BE2C (cell line): ENCODE data around the gene SLC27A1.
"Not testable (repeated sequence)": the region's sequence is repeated elsewhere in the genome, so short reads cannot be mapped to it uniquely, and the experiment has no call there.

Experiments used
- DNase-seq: peaks from one replicate; pipeline ENCODE4 v3.0.0-alpha.2; 2020
- H3K27me3 ChIP-seq: fragments of 250-450 bp; sonication (Bioruptor Pico); 2 replicates; pipeline ENCODE4 v1.5.1; 2020; ENCODE audit warnings: mild to moderate bottlenecking
- H3K36me3 ChIP-seq: fragments of 250-450 bp; sonication (Bioruptor Pico); 2 replicates; pipeline ENCODE4 v1.5.1; 2020; ENCODE audit warnings: mild to moderate bottlenecking
- H3K4me1 ChIP-seq: fragments of 250-450 bp; sonication (Bioruptor Pico); 2 replicates; pipeline ENCODE4 v1.5.1; 2020
- H3K4me3 ChIP-seq: 2 replicates; pipeline ENCODE4 v1.5.1; 2011; ENCODE audit warnings: low read depth, low read length
- H3K9me3 ChIP-seq: fragments of 250-450 bp; sonication (Bioruptor Pico); 2 replicates; pipeline ENCODE4 v1.5.1; 2020
- CTCF ChIP-seq: IDR thresholded peaks from 2 replicates; pipeline ENCODE4 v1.5.1; 2012; ENCODE audit warnings: mild to moderate bottlenecking, low read depth, low read length

SLC27A1 gene

DNA sequence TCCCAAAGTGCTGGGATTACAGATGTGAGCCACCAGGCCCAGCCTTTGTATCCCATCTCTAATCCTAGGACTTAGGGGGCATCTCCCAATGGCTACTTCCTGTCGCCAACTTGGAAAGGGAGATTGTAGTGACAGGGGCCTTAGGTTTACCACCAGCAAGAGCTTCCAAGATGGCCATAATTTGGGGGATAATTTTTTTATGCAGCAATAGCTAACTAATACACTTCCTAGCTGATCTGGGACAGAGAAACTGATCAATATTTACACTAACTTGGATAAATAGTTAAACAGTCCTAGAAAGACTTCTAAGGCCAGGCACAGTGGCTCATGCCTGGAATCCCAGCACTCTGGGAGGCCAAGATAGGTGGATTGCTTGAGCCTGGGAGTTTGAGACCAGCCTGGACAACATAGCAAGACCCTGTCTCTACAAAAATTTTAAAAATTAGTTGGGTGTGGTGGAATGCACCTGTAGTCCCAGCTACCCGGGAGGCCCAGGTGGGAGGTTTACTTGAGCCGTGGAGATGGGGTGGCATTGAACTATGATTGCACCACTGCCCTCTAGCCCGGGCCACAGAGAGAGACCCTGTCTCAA is 79.8 kb downstream of the SLC27A1 start:
- H3K9me3 ChIP-seq: no peaks in the 10 kb centered on the region
- TF ChIP-seq CTCF: no peak
- H3K36me3 ChIP-seq: no peaks in the 10 kb centered on the region
- H3K4me1 ChIP-seq: no peaks in the 10 kb centered on the region
- no peaks in the 10 kb centered on the region for H3K27me3 ChIP-seq
- no peak overlapping the region for H3K4me3 ChIP-seq
- DNase-seq: no peak

DNA sequence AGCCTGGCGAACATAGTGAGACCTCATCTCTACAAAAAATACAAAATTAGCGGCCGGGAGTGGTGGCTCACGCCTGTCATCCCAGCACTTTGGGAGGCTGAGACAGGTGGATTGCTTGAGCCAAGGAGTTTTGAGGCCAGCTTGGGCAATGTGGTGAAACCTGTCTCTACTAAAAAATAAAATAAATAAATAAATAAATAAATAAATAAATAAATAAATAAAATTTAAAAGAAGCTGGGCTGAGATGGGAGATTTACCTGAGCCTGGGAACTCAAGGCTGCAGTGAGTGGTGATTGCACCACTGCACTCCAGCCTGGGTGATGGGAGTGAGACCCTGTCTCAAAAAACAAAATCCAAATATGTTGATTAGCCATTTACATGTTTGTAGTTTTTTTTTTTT is 82.4 kb downstream of the SLC27A1 start:
- H3K9me3 ChIP-seq, H3K4me3 ChIP-seq, H3K27me3 ChIP-seq, H3K36me3 ChIP-seq, H3K4me1 ChIP-seq, DNase-seq: not testable (repeated sequence)

- H3K36me3 ChIP-seq: no peaks in the 10 kb centered on the region; the same call in 1 of the 2 replicates
- H3K27me3 ChIP-seq: no peaks in the 10 kb centered on the region
- no peak for TF ChIP-seq CTCF
- peak; percentile 54 for DNase-seq
- no peak overlapping the region for H3K4me3 ChIP-seq
- no peaks in the 10 kb centered on the region for H3K4me1 ChIP-seq
- no peaks in the 10 kb centered on the region for H3K9me3 ChIP-seq
Measured at GRCh38 chr19:17553256-17553655, 82.9 kb downstream of the SLC27A1 start.

GRCh38 chr19:17554968-17555479 is 84.7 kb downstream of the SLC27A1 start:
- TF ChIP-seq CTCF: no peak
- Histone ChIP-seq H3K27me3 (no peaks in the 10 kb centered on the region), H3K9me3 (no peaks in the 10 kb centered on the region), H3K4me3 (peak overlapping the region; percentile 86), H3K4me1 (no peaks in the 10 kb centered on the region), H3K36me3 (peaks cover 6% of the 10 kb centered on the region)
- DNase-seq: no peak

DNA sequence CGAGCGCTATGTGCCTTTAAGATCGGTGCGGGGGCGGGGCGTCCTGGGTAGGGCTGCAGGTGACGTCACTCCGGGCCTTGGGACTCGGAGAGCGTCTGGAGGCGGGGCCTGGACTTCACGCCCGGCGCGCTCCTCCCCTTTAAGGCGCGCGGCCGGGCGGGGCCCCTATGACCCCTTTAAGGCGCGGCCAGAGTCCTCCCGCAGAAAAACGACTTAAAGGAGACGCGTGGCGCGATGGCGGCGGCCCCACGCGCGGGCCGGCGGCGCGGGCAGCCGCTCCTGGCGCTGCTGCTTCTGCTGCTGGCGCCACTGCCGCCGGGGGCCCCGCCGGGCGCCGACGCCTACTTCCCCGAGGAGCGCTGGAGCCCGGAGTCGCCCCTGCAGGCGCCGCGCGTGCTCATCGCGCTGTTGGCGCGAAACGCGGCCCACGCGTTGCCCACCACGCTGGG is 85.2 kb downstream of the SLC27A1 start, which contains the start of gene COLGALT1:
Gene COLGALT1 (plus strand): TSS at position 170 of the 449 bp plus-strand sequence. CDS start 65 bp downstream, at position 235.
- H3K4me1 ChIP-seq: no peaks in the 10 kb centered on the region
- no peaks in the 10 kb centered on the region for H3K27me3 ChIP-seq
- H3K9me3 ChIP-seq: no peaks in the 10 kb centered on the region
- DNase-seq: peak; percentile 98
- H3K4me3 ChIP-seq: peak within 1 kb of the TSS; percentile 86
- no peak for TF ChIP-seq CTCF
- peaks cover 11% of the 10 kb centered on the region for H3K36me3 ChIP-seq
